ENCODE data around the gene F2RL2.

Gene F2RL2

GRCh38 chr5:76634661-76635060, 11.5 kb upstream of the F2RL2 start:
- TF ChIP-seq CTCF (IDR thresholded peaks at IDR 0.05; ENCODE audit: low read depth, low read length) = no peak
- H3K4me3 ChIP-seq (replicated peaks in 1 of 2; ENCODE audit: low read depth in 2 of 2, low read length in 2 of 2) = no peak overlapping the region
- no peak for DNase-seq (ENCODE audit: low read depth in 2 of 2)

DNA sequence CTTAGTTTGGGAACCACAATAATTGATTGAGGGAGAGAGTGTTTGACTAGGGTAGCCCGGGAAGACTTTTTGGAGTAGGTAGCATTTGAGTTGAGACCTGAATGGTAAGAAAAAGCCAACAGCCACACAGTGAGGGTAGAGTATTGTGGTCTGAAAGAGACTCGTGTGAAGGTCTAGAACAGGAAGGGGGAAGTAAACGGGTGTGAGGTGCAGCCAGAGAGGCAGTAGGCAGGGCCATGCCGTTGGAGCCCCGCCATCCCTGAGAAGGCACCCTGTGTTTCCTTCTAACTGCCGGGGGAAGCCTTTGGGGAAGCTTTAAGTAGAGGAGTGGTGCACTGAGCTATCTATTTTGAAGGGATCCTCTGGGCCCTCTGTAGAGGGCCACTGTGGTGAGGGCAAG, 3.5 kb upstream of the F2RL2 start:
- DNase-seq (ENCODE audit: low read depth in 2 of 2) = no peak
- TF ChIP-seq CTCF (IDR thresholded peaks at IDR 0.05; ENCODE audit: low read depth, low read length) = no peak
- no peak overlapping the region for H3K4me3 ChIP-seq (replicated peaks in 1 of 2; ENCODE audit: low read depth in 2 of 2, low read length in 2 of 2)

DNA sequence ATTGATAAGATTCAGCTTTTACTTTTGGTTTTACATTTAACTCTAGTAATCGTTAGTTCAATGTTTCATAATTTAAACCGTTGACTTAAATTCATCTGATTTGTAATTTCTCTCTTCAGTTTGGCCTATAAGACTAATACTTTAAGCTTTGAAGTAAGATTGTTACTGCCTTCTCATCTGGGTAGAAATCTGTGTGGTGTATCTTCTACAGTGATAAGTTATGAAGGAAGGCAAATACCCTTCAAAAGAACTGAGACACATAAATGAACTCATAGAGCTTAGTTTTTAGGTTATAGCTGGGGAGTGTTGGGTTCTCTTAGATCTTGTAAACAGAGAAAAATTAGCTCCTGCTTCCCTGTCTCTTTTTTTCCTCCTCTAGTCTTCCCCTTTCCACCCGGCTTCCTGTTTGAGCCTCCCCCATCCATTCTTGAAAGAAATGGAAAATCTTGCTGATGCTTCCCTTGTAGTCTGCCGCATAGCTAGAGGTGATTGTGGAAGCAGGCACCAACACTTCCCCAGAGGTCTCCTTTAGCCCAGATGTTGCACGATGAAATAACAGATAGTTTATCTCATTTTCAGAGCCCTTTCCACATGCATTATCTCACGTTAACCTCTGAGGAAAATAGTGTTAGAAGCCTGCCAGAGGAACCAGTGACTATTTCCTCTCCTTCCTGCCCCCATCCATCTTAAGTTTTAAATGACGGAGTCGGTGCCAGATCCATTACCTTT, 2.0 kb upstream of the F2RL2 start:
- TF ChIP-seq CTCF (IDR thresholded peaks at IDR 0.05; ENCODE audit: low read depth, low read length) = no peak
- DNase-seq (ENCODE audit: low read depth in 2 of 2) = no peak
- no peak overlapping the region for H3K4me3 ChIP-seq (replicated peaks in 1 of 2; ENCODE audit: low read depth in 2 of 2, low read length in 2 of 2)

- TF ChIP-seq CTCF (IDR thresholded peaks at IDR 0.05; ENCODE audit: low read depth, low read length) = no peak
- DNase-seq (ENCODE audit: low read depth in 2 of 2) = no peak
- H3K4me3 ChIP-seq (replicated peaks in 1 of 2; ENCODE audit: low read depth in 2 of 2, low read length in 2 of 2) = no peak overlapping the region
These were observed 1.1 kb downstream of the F2RL2 start for GRCh38 chr5:76622076-76622475.

DNA sequence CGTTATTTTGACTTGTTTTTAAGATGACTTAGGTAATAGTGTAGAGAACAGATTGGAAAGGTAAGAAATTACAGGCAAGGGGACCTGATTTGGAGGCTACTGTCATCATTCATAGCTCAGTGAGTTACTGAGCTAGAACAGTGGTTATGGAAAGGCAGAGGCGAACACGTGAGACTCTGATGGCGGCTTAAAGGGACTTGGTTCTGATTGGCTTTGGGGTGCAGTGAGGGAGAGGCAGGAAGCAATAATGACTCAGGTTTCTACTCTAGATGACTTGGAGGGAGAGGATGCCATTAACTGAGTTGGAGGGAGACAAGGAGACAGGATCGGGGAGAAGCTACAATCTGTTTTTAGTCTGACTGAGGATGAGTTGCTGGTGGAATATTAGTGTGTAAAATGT, 3.0 kb downstream of the F2RL2 start:
- H3K4me3 ChIP-seq (replicated peaks in 1 of 2; ENCODE audit: low read depth in 2 of 2, low read length in 2 of 2) = no peak overlapping the region
- DNase-seq (ENCODE audit: low read depth in 2 of 2) = no peak
- TF ChIP-seq CTCF (IDR thresholded peaks at IDR 0.05; ENCODE audit: low read depth, low read length) = no peak

DNA sequence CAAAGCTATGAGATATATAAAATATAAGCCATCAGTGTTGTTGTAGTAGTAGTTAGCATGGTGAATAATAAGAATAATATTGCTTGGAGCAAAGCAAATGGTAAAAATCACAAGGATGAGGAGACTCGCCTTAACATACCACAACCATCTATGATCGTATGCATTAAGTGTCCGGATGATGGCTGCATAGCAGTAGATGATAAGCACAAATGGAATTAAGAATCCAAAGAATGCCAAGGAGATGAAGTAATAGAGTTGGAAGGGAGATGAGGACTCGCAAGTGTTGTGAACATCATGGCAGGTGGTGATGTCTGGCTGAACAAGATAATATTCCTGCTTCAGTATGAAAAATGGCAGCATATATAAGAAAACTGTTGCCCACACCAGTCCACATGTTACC, 5.5 kb downstream of the F2RL2 start:
- no peak overlapping the region for H3K4me3 ChIP-seq (replicated peaks in 1 of 2; ENCODE audit: low read depth in 2 of 2, low read length in 2 of 2)
- peak; percentile 57 to 90 for DNase-seq (ENCODE audit: low read depth in 2 of 2)
- TF ChIP-seq CTCF (IDR thresholded peaks at IDR 0.05; ENCODE audit: low read depth, low read length) = no peak

DNA sequence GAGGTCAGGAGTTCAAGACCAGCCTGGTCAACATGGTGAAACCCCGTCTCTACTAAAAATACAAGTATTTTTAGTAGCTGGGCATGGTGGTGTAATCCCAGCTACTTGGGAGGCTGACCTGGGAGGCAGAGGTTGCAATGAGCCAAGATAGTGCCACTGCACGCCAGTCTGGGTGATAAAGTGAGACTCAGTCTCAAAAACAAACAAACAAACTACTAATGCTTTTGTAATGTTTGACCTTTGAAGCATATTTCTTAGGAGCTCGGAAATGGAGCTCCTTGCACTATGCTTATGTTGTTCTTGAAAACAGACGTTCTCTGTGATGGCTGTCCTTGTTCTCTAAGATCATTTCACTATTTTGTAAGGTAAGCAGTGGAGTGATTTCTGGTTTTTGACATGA, 6.0 kb downstream of the F2RL2 start:
- TF ChIP-seq CTCF (IDR thresholded peaks at IDR 0.05; ENCODE audit: low read depth, low read length) = no peak
- DNase-seq (ENCODE audit: low read depth in 2 of 2) = peak in 1 of 2 donors; percentile 62
- H3K4me3 ChIP-seq (replicated peaks in 1 of 2; ENCODE audit: low read depth in 2 of 2, low read length in 2 of 2) = no peak overlapping the region
